22Rv1 (cell line): ENCODE data around the gene OSER1.

ENCODE experiments used
- ZFX ChIP-seq: fragments of 450-650 bp; IDR thresholded peaks from 2 replicates; pipeline ENCODE4 v1.6.1; 2017; ENCODE audit warnings: antibody characterized with exemption, borderline replicate concordance
- TF ChIP-seq, protein P1 (sequence below): fragments of 450-650 bp; IDR thresholded peaks from 2 replicates; pipeline ENCODE4 v1.5.1; 2017; ENCODE audit warnings: mild to moderate bottlenecking

DNA sequence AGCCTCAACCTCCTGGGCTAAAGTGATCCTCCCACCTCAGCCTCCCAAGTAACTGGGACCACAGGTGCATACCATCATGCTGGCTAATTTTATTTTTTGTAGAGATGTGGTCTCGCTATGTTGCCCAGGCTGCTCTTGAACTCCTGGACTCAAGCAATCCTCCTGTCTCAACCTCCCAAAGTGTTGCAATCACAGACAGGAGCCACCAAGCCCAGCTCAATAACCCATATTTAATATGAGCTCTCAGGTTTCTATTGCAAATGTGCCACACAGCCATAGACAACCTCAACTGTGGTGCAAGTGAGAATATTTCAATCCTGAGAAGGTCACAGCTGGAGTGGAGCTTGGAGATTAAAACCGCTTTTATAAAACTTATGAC is 38.0 kb downstream of the OSER1 start:
- TF ChIP-seq, protein P1, sequence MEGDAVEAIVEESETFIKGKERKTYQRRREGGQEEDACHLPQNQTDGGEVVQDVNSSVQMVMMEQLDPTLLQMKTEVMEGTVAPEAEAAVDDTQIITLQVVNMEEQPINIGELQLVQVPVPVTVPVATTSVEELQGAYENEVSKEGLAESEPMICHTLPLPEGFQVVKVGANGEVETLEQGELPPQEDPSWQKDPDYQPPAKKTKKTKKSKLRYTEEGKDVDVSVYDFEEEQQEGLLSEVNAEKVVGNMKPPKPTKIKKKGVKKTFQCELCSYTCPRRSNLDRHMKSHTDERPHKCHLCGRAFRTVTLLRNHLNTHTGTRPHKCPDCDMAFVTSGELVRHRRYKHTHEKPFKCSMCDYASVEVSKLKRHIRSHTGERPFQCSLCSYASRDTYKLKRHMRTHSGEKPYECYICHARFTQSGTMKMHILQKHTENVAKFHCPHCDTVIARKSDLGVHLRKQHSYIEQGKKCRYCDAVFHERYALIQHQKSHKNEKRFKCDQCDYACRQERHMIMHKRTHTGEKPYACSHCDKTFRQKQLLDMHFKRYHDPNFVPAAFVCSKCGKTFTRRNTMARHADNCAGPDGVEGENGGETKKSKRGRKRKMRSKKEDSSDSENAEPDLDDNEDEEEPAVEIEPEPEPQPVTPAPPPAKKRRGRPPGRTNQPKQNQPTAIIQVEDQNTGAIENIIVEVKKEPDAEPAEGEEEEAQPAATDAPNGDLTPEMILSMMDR: no peak
- no peak for TF ChIP-seq ZFX
